C4-2B (cell line): Measurements from ENCODE around the gene KCNMB2.

Experiments
- ZFX ChIP-seq: fragments of 450-650 bp; IDR thresholded peaks from 2 replicates; pipeline ENCODE4 v1.6.1; 2017
- TF ChIP-seq, protein P1 (sequence below): fragments of 450-650 bp; conservative IDR thresholded peaks from 2 replicates; pipeline ENCODE4 v1.5.1; 2017; ENCODE audit warnings: mild to moderate bottlenecking

DNA sequence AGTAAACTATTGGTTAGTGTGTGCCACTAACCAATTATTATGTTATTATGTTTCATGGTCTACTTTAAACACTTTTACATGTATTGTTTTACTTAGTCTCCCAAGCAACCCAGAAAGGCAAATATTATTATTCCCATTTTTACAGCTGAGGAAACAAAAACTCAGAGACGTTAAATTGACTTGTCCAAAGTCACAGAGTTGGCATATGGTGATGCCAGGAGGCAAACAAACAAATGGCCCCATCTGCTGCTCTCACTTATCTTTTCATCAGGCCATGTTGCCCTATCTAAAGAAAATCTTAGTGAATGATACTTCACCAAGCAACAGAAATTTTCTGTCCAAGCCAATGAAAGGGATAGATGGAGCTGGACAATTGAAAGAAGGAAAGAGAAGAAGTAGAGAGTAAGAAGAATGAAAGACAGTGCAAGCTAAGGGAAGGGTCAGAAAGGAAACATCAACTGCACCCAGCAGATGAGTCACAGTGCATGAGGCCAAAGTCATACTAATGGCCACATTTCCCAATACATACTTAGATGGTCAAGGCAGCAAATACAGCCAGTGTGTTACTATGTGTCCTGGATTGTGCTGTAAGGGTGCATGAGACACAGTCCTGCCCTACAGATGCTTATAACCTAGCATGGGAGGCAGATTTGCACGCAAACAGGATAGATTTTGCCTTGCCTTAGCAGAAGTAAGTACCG, 266.9 kb downstream of the KCNMB2 start:
- TF ChIP-seq, protein P1, sequence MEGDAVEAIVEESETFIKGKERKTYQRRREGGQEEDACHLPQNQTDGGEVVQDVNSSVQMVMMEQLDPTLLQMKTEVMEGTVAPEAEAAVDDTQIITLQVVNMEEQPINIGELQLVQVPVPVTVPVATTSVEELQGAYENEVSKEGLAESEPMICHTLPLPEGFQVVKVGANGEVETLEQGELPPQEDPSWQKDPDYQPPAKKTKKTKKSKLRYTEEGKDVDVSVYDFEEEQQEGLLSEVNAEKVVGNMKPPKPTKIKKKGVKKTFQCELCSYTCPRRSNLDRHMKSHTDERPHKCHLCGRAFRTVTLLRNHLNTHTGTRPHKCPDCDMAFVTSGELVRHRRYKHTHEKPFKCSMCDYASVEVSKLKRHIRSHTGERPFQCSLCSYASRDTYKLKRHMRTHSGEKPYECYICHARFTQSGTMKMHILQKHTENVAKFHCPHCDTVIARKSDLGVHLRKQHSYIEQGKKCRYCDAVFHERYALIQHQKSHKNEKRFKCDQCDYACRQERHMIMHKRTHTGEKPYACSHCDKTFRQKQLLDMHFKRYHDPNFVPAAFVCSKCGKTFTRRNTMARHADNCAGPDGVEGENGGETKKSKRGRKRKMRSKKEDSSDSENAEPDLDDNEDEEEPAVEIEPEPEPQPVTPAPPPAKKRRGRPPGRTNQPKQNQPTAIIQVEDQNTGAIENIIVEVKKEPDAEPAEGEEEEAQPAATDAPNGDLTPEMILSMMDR = peak; percentile 8; the same call in 1 of the 2 replicates
- TF ChIP-seq ZFX = no peak
